Amygdala (tissue), 56 donors: Measurements from ENCODE around the gene EYS.
"Not testable (repeated sequence)": the region's sequence is repeated elsewhere in the genome, so short reads cannot be mapped to it uniquely, and the experiment has no call there.

ENCODE experiments used
- DNase-seq, 56 donors: peaks; one replicate each; lab custom pipeline; 2025; lab: John Stamatoyannopoulos, UW

Gene EYS

GRCh38 chr6:63738190-63738589 is 1968.8 kb downstream of the EYS start:
- DNase-seq = not testable (repeated sequence)

- no peak for DNase-seq
Measured at GRCh38 chr6:63734923-63735322, 1972.1 kb downstream of the EYS start.

GRCh38 chr6:63732336-63732735 is 1974.7 kb downstream of the EYS start:
- no peak for DNase-seq

- no peak for DNase-seq
Measured at GRCh38 chr6:63731930-63732329, 1975.1 kb downstream of the EYS start.

- DNase-seq = no peak
Measured at GRCh38 chr6:63730311-63730710, 1976.7 kb downstream of the EYS start.

- no peak for DNase-seq
Measured at GRCh38 chr6:63724721-63725120, 1982.3 kb downstream of the EYS start.

GRCh38 chr6:63721181-63721580 is 1985.8 kb downstream of the EYS start:
- no peak for DNase-seq

- DNase-seq = no peak
Measured at GRCh38 chr6:63716169-63716568, 1990.9 kb downstream of the EYS start.

- DNase-seq = no peak
Measured at GRCh38 chr6:63714091-63714490, 1992.9 kb downstream of the EYS start.

- no peak for DNase-seq
Measured at GRCh38 chr6:63713332-63713731, 1993.7 kb downstream of the EYS start.

GRCh38 chr6:63709148-63709547 is 1997.9 kb downstream of the EYS start:
- DNase-seq = no peak

GRCh38 chr6:63708631-63709030 is 1998.4 kb downstream of the EYS start:
- DNase-seq = no peak

GRCh38 chr6:63706630-63707029 is 2000.4 kb downstream of the EYS start:
- no peak for DNase-seq

- no peak for DNase-seq
Measured at GRCh38 chr6:63705707-63706106, 2001.3 kb downstream of the EYS start.

- DNase-seq = no peak
Measured at GRCh38 chr6:63690221-63690620, 2016.8 kb downstream of the EYS start.

GRCh38 chr6:63689421-63689820 is 2017.6 kb downstream of the EYS start:
- DNase-seq = no peak

- DNase-seq = no peak
Measured at GRCh38 chr6:63685446-63686379, 2021.3 kb downstream of the EYS start.

- DNase-seq = no peak
Measured at GRCh38 chr6:63683071-63683603, 2023.9 kb downstream of the EYS start.

GRCh38 chr6:63677282-63677681 is 2029.7 kb downstream of the EYS start:
- DNase-seq = no peak

- DNase-seq = no peak
Measured at GRCh38 chr6:63676412-63677114, 2030.5 kb downstream of the EYS start.

GRCh38 chr6:63675138-63675537 is 2031.9 kb downstream of the EYS start:
- no peak for DNase-seq

GRCh38 chr6:63674635-63675034 is 2032.4 kb downstream of the EYS start:
- no peak for DNase-seq
